Measurements from ENCODE around the gene SUDS3.

Gene SUDS3

DNA sequence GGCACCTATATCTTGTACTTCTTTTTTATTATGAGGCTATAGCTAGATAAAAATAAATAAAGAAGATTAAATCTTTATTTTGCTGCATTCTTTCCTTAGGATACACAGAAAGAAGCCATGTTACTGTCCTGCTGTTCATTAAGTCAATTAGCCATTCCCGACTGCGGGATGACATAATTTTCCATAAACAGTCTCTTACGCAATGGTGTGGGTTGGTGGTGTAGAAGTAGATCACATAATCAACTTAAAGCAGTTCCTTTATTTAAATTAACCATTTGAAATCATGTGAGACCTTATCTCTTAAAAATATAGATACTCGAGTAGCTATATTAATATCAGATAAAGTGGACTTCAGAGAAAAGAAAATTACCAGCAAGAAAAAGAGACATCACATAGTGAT is 43.8 kb upstream of the SUDS3 start:
- no peaks in the 10 kb centered on the region for H3K9me3 Mint-ChIP-seq
- TF ChIP-seq, protein P1, sequence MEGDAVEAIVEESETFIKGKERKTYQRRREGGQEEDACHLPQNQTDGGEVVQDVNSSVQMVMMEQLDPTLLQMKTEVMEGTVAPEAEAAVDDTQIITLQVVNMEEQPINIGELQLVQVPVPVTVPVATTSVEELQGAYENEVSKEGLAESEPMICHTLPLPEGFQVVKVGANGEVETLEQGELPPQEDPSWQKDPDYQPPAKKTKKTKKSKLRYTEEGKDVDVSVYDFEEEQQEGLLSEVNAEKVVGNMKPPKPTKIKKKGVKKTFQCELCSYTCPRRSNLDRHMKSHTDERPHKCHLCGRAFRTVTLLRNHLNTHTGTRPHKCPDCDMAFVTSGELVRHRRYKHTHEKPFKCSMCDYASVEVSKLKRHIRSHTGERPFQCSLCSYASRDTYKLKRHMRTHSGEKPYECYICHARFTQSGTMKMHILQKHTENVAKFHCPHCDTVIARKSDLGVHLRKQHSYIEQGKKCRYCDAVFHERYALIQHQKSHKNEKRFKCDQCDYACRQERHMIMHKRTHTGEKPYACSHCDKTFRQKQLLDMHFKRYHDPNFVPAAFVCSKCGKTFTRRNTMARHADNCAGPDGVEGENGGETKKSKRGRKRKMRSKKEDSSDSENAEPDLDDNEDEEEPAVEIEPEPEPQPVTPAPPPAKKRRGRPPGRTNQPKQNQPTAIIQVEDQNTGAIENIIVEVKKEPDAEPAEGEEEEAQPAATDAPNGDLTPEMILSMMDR (IDR thresholded peaks at IDR 0.05): no peak
- H3K4me1 Mint-ChIP-seq: no peaks in the 10 kb centered on the region
- no peak overlapping the region for H3K4me3 Mint-ChIP-seq
- DNase-seq: no peak
- H3K36me3 Mint-ChIP-seq (ENCODE audit: low read depth): no peaks in the 10 kb centered on the region
- H3K27me3 Mint-ChIP-seq (ENCODE audit: low read depth, poor library complexity): peaks cover 17% of the 10 kb centered on the region
- H3K27ac Mint-ChIP-seq: no peak overlapping the region

- TF ChIP-seq, protein P1 (IDR thresholded peaks at IDR 0.05): no peak
- no peak overlapping the region for H3K27ac Mint-ChIP-seq
- H3K36me3 Mint-ChIP-seq (ENCODE audit: low read depth): no peaks in the 10 kb centered on the region
- no peak for DNase-seq
- H3K4me1 Mint-ChIP-seq: no peaks in the 10 kb centered on the region
- H3K4me3 Mint-ChIP-seq: no peak overlapping the region
- H3K9me3 Mint-ChIP-seq: no peaks in the 10 kb centered on the region
- H3K27me3 Mint-ChIP-seq (ENCODE audit: low read depth, poor library complexity): peaks cover 12% of the 10 kb centered on the region
Observed at GRCh38 chr12:118334241-118334640, 42.1 kb upstream of the SUDS3 start.

DNA sequence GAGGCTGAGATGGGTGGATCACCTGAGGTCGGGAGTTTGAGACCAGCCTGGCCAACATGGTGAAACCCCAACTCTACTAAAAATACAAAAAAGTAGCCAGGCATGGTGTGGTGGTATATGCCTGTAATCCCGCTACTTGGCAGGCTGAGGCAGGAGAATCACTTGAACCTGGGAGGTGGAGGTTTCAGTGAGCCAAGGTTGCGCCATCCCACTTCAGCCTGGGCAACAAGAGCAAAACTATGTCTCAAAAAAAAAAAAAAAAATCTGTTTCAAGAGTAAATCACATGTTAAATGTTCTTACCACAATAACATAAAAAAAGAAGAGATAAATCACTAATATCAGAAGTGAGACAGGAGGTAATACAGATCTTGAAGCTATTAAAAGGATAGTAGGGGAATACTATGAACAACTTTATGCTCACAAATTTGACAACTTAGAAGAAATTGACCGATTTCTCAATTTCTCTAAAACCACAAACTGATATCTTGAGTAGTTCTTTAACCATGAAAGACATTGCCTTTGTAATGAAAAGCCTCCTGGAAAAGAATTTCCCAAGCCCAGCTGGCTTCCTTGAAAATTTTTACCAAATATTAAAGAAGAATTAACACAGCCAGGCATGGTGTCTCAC is 41.3 kb upstream of the SUDS3 start:
- no peak overlapping the region for H3K27ac Mint-ChIP-seq
- no peaks in the 10 kb centered on the region for H3K9me3 Mint-ChIP-seq
- TF ChIP-seq, protein P1 (IDR thresholded peaks at IDR 0.05): no peak
- H3K4me1 Mint-ChIP-seq: no peaks in the 10 kb centered on the region
- peaks cover 12% of the 10 kb centered on the region for H3K27me3 Mint-ChIP-seq (ENCODE audit: low read depth, poor library complexity)
- no peak for DNase-seq
- H3K4me3 Mint-ChIP-seq: no peak overlapping the region
- H3K36me3 Mint-ChIP-seq (ENCODE audit: low read depth): no peaks in the 10 kb centered on the region

- no peak overlapping the region for H3K27ac Mint-ChIP-seq
- peaks cover 12% of the 10 kb centered on the region for H3K27me3 Mint-ChIP-seq (ENCODE audit: low read depth, poor library complexity)
- TF ChIP-seq, protein P1 (IDR thresholded peaks at IDR 0.05): no peak
- no peaks in the 10 kb centered on the region for H3K36me3 Mint-ChIP-seq (ENCODE audit: low read depth)
- no peak for DNase-seq
- H3K9me3 Mint-ChIP-seq: no peaks in the 10 kb centered on the region
- H3K4me3 Mint-ChIP-seq: no peak overlapping the region
- H3K4me1 Mint-ChIP-seq: no peaks in the 10 kb centered on the region
Observed at GRCh38 chr12:118336123-118336522, 40.2 kb upstream of the SUDS3 start.

DNA sequence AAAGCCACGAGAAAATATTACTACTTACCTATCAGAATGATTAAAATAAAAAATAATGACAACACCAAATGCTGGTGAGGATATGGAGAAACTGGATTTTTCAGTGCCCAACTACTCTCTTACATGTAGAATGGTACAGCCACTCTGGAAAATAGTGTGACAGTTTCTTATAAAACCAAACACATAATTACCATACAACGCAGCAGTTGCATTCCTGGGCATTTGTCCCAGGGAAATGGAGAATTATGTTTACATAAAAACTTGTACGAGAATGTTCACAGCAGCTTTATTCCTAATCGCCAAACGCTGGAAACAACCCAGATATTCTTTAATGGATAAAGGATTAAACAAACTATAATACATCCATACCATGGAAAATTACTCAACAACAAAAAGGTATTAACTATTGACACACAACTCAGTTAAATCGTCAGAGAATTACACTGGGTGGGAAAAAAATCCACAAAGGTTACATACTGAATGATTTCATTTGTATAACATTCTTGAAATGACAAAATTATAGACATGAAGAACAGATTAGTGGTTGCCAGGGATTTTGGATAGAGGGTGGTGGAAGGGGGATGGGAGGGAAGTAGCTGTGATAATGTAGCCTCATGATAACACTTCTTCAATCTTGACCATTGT is 39.0 kb upstream of the SUDS3 start:
- no peak overlapping the region for H3K4me3 Mint-ChIP-seq
- peaks cover 12% of the 10 kb centered on the region for H3K27me3 Mint-ChIP-seq (ENCODE audit: low read depth, poor library complexity)
- no peaks in the 10 kb centered on the region for H3K4me1 Mint-ChIP-seq
- TF ChIP-seq, protein P1 (IDR thresholded peaks at IDR 0.05): no peak
- no peak overlapping the region for H3K27ac Mint-ChIP-seq
- DNase-seq: no peak
- no peaks in the 10 kb centered on the region for H3K36me3 Mint-ChIP-seq (ENCODE audit: low read depth)
- no peaks in the 10 kb centered on the region for H3K9me3 Mint-ChIP-seq

GRCh38 chr12:118342090-118342489 is 34.3 kb upstream of the SUDS3 start:
- Mint-ChIP-seq H3K27me3 (ENCODE audit: low read depth, poor library complexity) (no peaks in the 10 kb centered on the region), H3K4me3 (no peak overlapping the region), H3K9me3 (no peaks in the 10 kb centered on the region), H3K36me3 (ENCODE audit: low read depth) (no peaks in the 10 kb centered on the region), H3K27ac (no peak overlapping the region), H3K4me1 (no peaks in the 10 kb centered on the region)
- TF ChIP-seq, protein P1 (IDR thresholded peaks at IDR 0.05): no peak
- no peak for DNase-seq

All from nephron progenitor cell (in vitro differentiated cells).